H1 (cell line): Measurements from ENCODE around the gene SH2D5. TPM values are rescaled to one million over a fixed set of nuclear protein-coding genes. Genes with fewer than 3 reads are reported as not detected.

Experiments
- polyA plus RNA-seq, 7 experiments: library from polyadenylated mRNA; depleted of rRNA in 3 of 7; stranded (reverse) in 5 of 7; unstranded in 2 of 7; fragments of >200 nt in 5 of 7; fragments of 200-250 nt in 2 of 7; gene quantifications; 1 replicate in 5 of 7; 2 replicates in 1 of 7; 4 replicates in 1 of 7; pipeline versions ENCODE4 v1.2.1 to v1.2.3, GENCODE V29; 2011 to 2013; ENCODE audit warnings: missing spikeins in 2 of 7, mixed read lengths in 2 of 7
- total RNA-seq: library from RNA; stranded (reverse); fragmentation: NEBNext Ultra II Directional; extraction: Animal tissue kit (Norgen Biotek cat#: 25700); gene quantifications from 2 replicates; pipeline ENCODE4 v1.2.1, GENCODE V29; 2021
- TF ChIP-seq, protein P1 (sequence below): fragments of 300-600 bp; sonication (generic); IDR thresholded peaks from 2 replicates; pipeline ENCODE4 v1.7.1; 2012; ENCODE audit warnings: low read length, moderate library complexity, mild to moderate bottlenecking, inconsistent platforms; ENCODE audit not compliant: insufficient replicate concordance
- TF ChIP-seq, protein P2 (sequence below): IDR thresholded peaks from 2 replicates; pipeline ENCODE4 v1.6.1; 2012; ENCODE audit warnings: inconsistent platforms

Gene SH2D5
- total and polyA plus RNA-seq, 2 of the 8 experiments (the other 6 are each of a cell fraction or from before 2014, with no cell fraction given): 13.2 to 18.4 TPM

DNA sequence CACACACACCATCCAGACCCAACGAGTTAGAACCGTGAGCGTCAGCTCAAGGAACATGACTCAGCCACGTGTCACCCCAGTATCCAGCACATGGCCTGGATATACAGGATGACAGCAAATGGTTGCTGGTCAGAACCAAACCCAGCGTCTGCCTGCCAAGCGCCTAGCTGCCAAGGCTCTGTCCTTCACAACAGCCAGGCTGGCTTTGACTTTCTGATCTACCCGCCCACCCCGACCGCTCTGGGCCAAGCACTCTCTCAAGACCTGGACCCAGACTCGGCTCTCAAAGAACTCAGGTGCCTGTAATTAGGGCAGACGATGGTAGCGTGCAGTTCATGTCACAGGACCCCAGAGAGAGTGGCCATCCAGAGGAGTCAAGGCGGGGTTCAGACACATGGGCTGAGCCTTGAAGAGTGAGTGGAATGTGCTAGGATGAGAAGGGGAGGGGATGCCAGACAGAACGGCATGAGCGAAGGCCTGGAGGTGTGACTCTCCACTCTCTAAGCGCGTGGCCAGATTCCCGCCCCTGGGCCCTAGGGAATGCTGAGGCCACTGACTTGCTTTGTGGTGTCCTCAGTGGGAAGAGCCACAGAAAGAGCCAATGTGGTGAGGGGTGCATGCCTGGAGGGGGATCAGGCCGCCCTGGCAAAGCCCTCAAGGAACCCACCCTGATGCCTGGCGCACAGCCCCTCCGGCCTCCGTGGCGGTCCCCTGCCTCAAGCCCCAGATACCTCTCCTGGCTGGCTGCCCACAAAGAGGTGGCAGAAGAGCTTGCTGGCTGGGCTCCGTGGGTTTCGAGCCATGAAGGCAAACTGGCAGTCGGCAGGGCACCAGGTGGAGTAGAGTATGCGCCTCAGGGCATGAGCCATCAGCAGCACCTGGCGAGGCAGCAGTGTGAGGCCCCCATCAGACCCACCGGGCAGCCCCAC is 7.0 kb downstream of the SH2D5 start (continued):
- TF ChIP-seq, protein P1, sequence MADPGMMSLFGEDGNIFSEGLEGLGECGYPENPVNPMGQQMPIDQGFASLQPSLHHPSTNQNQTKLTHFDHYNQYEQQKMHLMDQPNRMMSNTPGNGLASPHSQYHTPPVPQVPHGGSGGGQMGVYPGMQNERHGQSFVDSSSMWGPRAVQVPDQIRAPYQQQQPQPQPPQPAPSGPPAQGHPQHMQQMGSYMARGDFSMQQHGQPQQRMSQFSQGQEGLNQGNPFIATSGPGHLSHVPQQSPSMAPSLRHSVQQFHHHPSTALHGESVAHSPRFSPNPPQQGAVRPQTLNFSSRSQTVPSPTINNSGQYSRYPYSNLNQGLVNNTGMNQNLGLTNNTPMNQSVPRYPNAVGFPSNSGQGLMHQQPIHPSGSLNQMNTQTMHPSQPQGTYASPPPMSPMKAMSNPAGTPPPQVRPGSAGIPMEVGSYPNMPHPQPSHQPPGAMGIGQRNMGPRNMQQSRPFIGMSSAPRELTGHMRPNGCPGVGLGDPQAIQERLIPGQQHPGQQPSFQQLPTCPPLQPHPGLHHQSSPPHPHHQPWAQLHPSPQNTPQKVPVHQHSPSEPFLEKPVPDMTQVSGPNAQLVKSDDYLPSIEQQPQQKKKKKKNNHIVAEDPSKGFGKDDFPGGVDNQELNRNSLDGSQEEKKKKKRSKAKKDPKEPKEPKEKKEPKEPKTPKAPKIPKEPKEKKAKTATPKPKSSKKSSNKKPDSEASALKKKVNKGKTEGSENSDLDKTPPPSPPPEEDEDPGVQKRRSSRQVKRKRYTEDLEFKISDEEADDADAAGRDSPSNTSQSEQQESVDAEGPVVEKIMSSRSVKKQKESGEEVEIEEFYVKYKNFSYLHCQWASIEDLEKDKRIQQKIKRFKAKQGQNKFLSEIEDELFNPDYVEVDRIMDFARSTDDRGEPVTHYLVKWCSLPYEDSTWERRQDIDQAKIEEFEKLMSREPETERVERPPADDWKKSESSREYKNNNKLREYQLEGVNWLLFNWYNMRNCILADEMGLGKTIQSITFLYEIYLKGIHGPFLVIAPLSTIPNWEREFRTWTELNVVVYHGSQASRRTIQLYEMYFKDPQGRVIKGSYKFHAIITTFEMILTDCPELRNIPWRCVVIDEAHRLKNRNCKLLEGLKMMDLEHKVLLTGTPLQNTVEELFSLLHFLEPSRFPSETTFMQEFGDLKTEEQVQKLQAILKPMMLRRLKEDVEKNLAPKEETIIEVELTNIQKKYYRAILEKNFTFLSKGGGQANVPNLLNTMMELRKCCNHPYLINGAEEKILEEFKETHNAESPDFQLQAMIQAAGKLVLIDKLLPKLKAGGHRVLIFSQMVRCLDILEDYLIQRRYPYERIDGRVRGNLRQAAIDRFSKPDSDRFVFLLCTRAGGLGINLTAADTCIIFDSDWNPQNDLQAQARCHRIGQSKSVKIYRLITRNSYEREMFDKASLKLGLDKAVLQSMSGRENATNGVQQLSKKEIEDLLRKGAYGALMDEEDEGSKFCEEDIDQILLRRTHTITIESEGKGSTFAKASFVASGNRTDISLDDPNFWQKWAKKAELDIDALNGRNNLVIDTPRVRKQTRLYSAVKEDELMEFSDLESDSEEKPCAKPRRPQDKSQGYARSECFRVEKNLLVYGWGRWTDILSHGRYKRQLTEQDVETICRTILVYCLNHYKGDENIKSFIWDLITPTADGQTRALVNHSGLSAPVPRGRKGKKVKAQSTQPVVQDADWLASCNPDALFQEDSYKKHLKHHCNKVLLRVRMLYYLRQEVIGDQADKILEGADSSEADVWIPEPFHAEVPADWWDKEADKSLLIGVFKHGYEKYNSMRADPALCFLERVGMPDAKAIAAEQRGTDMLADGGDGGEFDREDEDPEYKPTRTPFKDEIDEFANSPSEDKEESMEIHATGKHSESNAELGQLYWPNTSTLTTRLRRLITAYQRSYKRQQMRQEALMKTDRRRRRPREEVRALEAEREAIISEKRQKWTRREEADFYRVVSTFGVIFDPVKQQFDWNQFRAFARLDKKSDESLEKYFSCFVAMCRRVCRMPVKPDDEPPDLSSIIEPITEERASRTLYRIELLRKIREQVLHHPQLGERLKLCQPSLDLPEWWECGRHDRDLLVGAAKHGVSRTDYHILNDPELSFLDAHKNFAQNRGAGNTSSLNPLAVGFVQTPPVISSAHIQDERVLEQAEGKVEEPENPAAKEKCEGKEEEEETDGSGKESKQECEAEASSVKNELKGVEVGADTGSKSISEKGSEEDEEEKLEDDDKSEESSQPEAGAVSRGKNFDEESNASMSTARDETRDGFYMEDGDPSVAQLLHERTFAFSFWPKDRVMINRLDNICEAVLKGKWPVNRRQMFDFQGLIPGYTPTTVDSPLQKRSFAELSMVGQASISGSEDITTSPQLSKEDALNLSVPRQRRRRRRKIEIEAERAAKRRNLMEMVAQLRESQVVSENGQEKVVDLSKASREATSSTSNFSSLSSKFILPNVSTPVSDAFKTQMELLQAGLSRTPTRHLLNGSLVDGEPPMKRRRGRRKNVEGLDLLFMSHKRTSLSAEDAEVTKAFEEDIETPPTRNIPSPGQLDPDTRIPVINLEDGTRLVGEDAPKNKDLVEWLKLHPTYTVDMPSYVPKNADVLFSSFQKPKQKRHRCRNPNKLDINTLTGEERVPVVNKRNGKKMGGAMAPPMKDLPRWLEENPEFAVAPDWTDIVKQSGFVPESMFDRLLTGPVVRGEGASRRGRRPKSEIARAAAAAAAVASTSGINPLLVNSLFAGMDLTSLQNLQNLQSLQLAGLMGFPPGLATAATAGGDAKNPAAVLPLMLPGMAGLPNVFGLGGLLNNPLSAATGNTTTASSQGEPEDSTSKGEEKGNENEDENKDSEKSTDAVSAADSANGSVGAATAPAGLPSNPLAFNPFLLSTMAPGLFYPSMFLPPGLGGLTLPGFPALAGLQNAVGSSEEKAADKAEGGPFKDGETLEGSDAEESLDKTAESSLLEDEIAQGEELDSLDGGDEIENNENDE: no peak
- TF ChIP-seq, protein P2, sequence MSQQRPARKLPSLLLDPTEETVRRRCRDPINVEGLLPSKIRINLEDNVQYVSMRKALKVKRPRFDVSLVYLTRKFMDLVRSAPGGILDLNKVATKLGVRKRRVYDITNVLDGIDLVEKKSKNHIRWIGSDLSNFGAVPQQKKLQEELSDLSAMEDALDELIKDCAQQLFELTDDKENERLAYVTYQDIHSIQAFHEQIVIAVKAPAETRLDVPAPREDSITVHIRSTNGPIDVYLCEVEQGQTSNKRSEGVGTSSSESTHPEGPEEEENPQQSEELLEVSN: peak; percentile 54; the same call in 1 of the 2 replicates
